Measurements from ENCODE around the gene GTF3C5. TPM values are rescaled to one million over a fixed set of nuclear protein-coding genes. Genes with fewer than 3 reads are reported as not detected.

The GTF3C5 gene
- total and polyA plus RNA-seq, 4 donors, result 17.8 to 91.6 (median 39.2) TPM

DNA sequence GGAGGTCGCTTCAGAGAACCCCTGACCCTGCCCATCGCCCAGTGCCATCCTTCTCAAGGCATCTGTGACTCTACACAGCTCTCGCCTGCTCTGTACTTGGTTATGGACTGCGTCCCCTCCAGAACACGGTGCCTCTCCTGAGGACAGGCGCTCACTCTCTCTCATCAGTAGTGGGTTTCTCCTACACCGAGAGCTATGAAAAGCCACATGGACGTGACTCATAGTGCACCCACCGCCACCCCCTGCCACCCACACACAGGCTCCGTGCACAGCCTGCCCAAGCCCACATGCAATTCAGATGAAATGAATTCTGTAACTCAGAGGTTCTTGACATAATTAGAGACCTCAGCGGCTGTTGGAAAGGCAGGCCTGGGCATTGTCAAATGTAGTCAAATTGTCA lies 13.9 kb downstream of the GTF3C5 start:
- peaks cover 0 to 14% of the 10 kb centered on the region in 2 donors for H3K36me3 ChIP-seq (ENCODE audit: control insufficient read depth in 1 of 2, insufficient read depth in 2 of 2, low read length in 1 of 2)
- no peak overlapping the region for H3K27ac ChIP-seq (ENCODE audit: low read depth in 1 of 2, low read length in 2 of 2)
- no peak for DNase-seq
- H3K27me3 ChIP-seq (ENCODE audit: control insufficient read depth in 1 of 2, insufficient read depth in 2 of 2, low read length in 1 of 2), result no peaks in the 10 kb centered on the region
- 87 to 88% methylated on average over 11 of the region's 11 CpGs for WGBS, 2 donors
- ATAC-seq (ENCODE audit: low FRiP score), result no peak
- H3K9me3 ChIP-seq (ENCODE audit: control insufficient read depth, low read length), result no peaks in the 10 kb centered on the region
- H3K4me3 ChIP-seq (ENCODE audit: low read length in 2 of 2), result no peak overlapping the region
- intact Hi-C loops (cut with DNase I), result loop anchor here in 1 of 2 donors (5.0 kb wide), 1 partner anchor 103 kb away; no protein-coding TSS in a partner anchor
- no peaks in the 10 kb centered on the region for H3K4me1 ChIP-seq (ENCODE audit: control insufficient read depth in 1 of 2, insufficient read depth in 2 of 2, low read length in 2 of 2)

DNA sequence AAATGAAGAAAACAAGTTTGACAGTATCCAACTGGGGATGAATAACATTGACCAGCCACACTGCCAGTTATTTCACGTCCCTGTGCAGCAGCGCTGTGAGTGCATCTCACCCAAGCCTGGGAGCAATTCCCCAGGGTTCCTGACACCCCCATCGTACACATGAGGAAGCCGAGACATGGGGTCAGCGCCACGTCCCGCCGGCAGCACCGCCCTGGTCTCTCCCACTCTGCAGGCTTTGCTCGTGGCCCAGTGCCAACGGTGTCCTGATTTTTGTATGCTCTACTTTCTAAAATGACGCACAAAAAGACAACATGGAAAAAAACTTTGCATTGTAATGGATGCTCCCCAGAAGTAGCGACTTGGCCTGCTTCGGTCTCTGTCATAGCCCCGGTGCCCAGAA lies 14.3 kb downstream of the GTF3C5 start:
- H3K36me3 ChIP-seq (ENCODE audit: control insufficient read depth in 1 of 2, insufficient read depth in 2 of 2, low read length in 1 of 2), result peaks cover 0 to 14% of the 10 kb centered on the region in 2 donors

DNA sequence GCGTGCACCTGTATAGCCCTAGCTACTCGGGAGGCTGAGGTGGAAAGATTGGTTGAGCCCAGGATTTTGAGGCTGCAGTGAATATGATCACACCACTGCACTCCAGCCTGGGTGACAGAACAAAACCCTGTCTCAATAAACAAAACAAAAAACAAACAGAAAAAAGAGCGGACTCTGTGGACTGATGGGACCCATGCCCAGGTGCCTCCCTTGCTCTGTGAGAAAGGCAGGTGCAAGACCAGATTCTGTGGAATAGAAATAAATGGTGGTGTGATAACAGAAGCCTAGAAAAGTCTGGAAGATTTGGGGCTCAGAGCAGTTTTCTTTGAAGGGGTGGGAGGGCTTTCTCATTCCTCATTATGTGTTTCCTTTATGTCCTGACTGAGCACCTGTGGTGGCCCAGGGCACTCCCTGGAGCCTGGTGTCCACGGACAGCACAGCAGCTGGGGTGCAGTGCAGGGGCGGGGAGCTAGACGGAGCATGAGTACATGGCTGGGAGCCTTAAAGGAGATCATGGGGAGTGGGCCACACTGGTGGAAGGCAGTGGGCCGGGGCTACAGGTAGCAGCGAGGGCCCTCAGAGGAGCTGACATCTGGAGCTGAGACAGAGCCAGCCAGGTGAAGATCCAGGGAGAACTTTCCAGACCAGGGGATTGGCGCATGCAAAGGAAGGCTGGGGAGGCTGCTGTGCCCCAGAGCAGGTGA lies 15.6 kb downstream of the GTF3C5 start:
- H3K9me3 ChIP-seq (ENCODE audit: control insufficient read depth, low read length), result no peaks in the 10 kb centered on the region
- H3K36me3 ChIP-seq (ENCODE audit: control insufficient read depth in 1 of 2, insufficient read depth in 2 of 2, low read length in 1 of 2), result peaks cover 0 to 15% of the 10 kb centered on the region in 2 donors
- H3K27ac ChIP-seq (ENCODE audit: low read depth in 1 of 2, low read length in 2 of 2), result no peak overlapping the region
- intact Hi-C loops (cut with DNase I), result no loop called here
- no peak overlapping the region for H3K4me3 ChIP-seq (ENCODE audit: low read length in 2 of 2)
- WGBS, 2 donors, result 92 to 94% methylated on average over 9 of the region's 9 CpGs
- ATAC-seq (ENCODE audit: low FRiP score) (no peak), DNase-seq (no peak)
- H3K4me1 ChIP-seq (ENCODE audit: control insufficient read depth in 1 of 2, insufficient read depth in 2 of 2, low read length in 2 of 2), result no peaks in the 10 kb centered on the region
- H3K27me3 ChIP-seq (ENCODE audit: control insufficient read depth in 1 of 2, insufficient read depth in 2 of 2, low read length in 1 of 2), result no peaks in the 10 kb centered on the region

More for the DNA sequence above, 14.3 kb downstream of the GTF3C5 start:
- Histone ChIP-seq H3K27ac (ENCODE audit: low read depth in 1 of 2, low read length in 2 of 2) (no peak overlapping the region), H3K4me3 (ENCODE audit: low read length in 2 of 2) (no peak overlapping the region), H3K27me3 (ENCODE audit: control insufficient read depth in 1 of 2, insufficient read depth in 2 of 2, low read length in 1 of 2) (no peaks in the 10 kb centered on the region), H3K9me3 (ENCODE audit: control insufficient read depth, low read length) (no peaks in the 10 kb centered on the region), H3K4me1 (ENCODE audit: control insufficient read depth in 1 of 2, insufficient read depth in 2 of 2, low read length in 2 of 2) (no peaks in the 10 kb centered on the region)
- WGBS, 2 donors, result 90 to 92% methylated on average over 15 of the region's 15 CpGs
- no peak for ATAC-seq (ENCODE audit: low FRiP score)
- no peak for DNase-seq
- intact Hi-C loops (cut with DNase I), result no loop called here

- Histone ChIP-seq H3K27me3 (ENCODE audit: control insufficient read depth in 1 of 2, insufficient read depth in 2 of 2, low read length in 1 of 2) (no peaks in the 10 kb centered on the region), H3K9me3 (ENCODE audit: control insufficient read depth, low read length) (no peaks in the 10 kb centered on the region), H3K36me3 (ENCODE audit: control insufficient read depth in 1 of 2, insufficient read depth in 2 of 2, low read length in 1 of 2) (peaks cover 0 to 15% of the 10 kb centered on the region in 2 donors), H3K4me3 (ENCODE audit: low read length in 2 of 2) (no peak overlapping the region), H3K27ac (ENCODE audit: low read depth in 1 of 2, low read length in 2 of 2) (no peak overlapping the region), H3K4me1 (ENCODE audit: control insufficient read depth in 1 of 2, insufficient read depth in 2 of 2, low read length in 2 of 2) (no peaks in the 10 kb centered on the region)
- ATAC-seq (ENCODE audit: low FRiP score) (no peak), DNase-seq (no peak)
- intact Hi-C loops (cut with DNase I), result no loop called here
- WGBS, 2 donors, result 93 to 94% methylated on average over 7 of the region's 7 CpGs
These were observed 16.1 kb downstream of the GTF3C5 start for GRCh38 chr9:133046900-133047295.

- intact Hi-C loops (cut with DNase I), result no loop called here
- Histone ChIP-seq H3K27me3 (ENCODE audit: control insufficient read depth in 1 of 2, insufficient read depth in 2 of 2, low read length in 1 of 2) (no peaks in the 10 kb centered on the region), H3K4me1 (ENCODE audit: control insufficient read depth in 1 of 2, insufficient read depth in 2 of 2, low read length in 2 of 2) (no peaks in the 10 kb centered on the region)
These were observed 17.8 kb downstream of the GTF3C5 start for GRCh38 chr9:133048595-133048994.

DNA sequence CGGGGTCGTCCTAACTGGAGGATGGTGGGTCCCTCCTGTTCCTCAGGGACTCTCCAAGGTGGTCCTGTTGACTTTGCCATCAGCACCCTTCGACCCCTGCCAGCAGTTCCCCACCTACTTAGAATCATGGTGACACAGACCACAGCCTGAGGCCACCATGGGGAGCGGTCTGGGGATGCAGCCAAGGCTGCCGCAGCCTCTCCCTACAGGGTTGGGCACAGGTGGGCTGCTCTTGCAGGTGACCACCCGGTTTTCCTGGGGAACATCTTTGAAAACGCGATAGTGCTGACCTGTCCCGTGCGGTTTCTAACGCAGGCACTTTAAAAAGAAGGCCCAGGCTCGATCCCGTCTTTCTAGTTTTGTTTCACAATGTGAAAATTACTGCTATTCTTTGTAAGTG lies 18.2 kb downstream of the GTF3C5 start:
- no peak for ATAC-seq (ENCODE audit: low FRiP score)
- WGBS, 2 donors, result 90 to 93% methylated on average over 13 of the region's 13 CpGs
- Histone ChIP-seq H3K4me3 (ENCODE audit: low read length in 2 of 2) (no peak overlapping the region), H3K36me3 (ENCODE audit: control insufficient read depth in 1 of 2, insufficient read depth in 2 of 2, low read length in 1 of 2) (peaks cover 0 to 7% of the 10 kb centered on the region in 2 donors), H3K4me1 (ENCODE audit: control insufficient read depth in 1 of 2, insufficient read depth in 2 of 2, low read length in 2 of 2) (no peaks in the 10 kb centered on the region), H3K9me3 (ENCODE audit: control insufficient read depth, low read length) (no peaks in the 10 kb centered on the region), H3K27ac (ENCODE audit: low read depth in 1 of 2, low read length in 2 of 2) (no peak overlapping the region), H3K27me3 (ENCODE audit: control insufficient read depth in 1 of 2, insufficient read depth in 2 of 2, low read length in 1 of 2) (no peaks in the 10 kb centered on the region)
- no peak for DNase-seq
- intact Hi-C loops (cut with DNase I), result no loop called here

More at GRCh38 chr9:133048595-133048994, 17.8 kb downstream of the GTF3C5 start:
- 69 to 74% methylated on average over 5 of the region's 5 CpGs for WGBS, 2 donors
- peaks cover 0 to 7% of the 10 kb centered on the region in 2 donors for H3K36me3 ChIP-seq (ENCODE audit: control insufficient read depth in 1 of 2, insufficient read depth in 2 of 2, low read length in 1 of 2)
- H3K27ac ChIP-seq (ENCODE audit: low read depth in 1 of 2, low read length in 2 of 2), result no peak overlapping the region
- H3K4me3 ChIP-seq (ENCODE audit: low read length in 2 of 2), result no peak overlapping the region
- ATAC-seq (ENCODE audit: low FRiP score), result no peak
- no peak for DNase-seq
- no peaks in the 10 kb centered on the region for H3K9me3 ChIP-seq (ENCODE audit: control insufficient read depth, low read length)

DNA sequence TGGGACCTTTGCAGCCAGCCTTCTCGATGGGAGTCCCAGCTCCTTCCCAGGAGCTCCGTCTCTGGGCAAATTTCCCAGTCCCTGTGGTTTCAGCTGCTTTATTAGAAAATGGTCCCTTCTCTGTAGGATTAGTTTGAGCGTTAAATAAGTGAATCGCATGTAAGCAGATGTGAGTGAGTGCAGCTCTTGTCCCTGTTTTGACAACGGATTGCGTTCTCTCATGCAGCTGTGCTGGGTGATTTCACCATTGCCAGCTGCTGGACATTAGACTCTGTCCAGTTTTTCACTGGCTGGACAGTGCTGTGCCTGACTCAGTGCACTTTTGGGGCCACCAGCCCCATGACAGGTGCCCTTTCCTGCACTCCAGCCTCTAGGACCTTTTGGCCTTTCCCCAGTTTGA lies 19.3 kb downstream of the GTF3C5 start:
- H3K36me3 ChIP-seq (ENCODE audit: control insufficient read depth in 1 of 2, insufficient read depth in 2 of 2, low read length in 1 of 2), result peaks cover 0 to 7% of the 10 kb centered on the region in 2 donors
- WGBS, 2 donors, result 86 to 88% methylated on average over 6 of the region's 6 CpGs
- no peak for ATAC-seq (ENCODE audit: low FRiP score)

DNA sequence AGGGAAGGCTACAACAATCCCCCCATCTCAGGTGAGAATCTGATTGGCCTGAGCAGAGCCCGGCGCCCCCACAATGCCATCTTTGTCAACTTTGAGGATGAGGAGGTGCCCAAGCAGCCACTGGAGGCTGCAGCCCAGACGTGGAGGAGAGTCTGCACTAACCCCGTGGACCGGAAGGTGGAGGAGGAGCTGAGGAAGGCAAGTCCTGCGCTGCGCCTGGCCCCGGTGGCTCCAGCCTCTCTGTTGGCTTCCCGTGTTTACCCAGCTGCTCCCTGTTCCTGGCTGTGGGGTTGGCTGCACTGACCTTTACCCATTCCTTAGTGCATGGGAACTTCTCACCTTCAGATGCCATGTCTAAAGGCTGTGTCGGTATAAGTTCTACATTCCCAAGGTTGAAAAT lies 20.0 kb downstream of the GTF3C5 start:
- H3K27ac ChIP-seq (ENCODE audit: low read depth in 1 of 2, low read length in 2 of 2), result no peak overlapping the region
- intact Hi-C loops (cut with DNase I), result no loop called here
- no peak overlapping the region for H3K4me3 ChIP-seq (ENCODE audit: low read length in 2 of 2)
- WGBS, 2 donors, result 83 to 86% methylated on average over 10 of the region's 10 CpGs
- no peaks in the 10 kb centered on the region for H3K4me1 ChIP-seq (ENCODE audit: control insufficient read depth in 1 of 2, insufficient read depth in 2 of 2, low read length in 2 of 2)
- peaks cover 0 to 7% of the 10 kb centered on the region in 2 donors for H3K36me3 ChIP-seq (ENCODE audit: control insufficient read depth in 1 of 2, insufficient read depth in 2 of 2, low read length in 1 of 2)
- no peak for ATAC-seq (ENCODE audit: low FRiP score)
- DNase-seq, result no peak
- H3K9me3 ChIP-seq (ENCODE audit: control insufficient read depth, low read length), result no peaks in the 10 kb centered on the region
- H3K27me3 ChIP-seq (ENCODE audit: control insufficient read depth in 1 of 2, insufficient read depth in 2 of 2, low read length in 1 of 2), result no peaks in the 10 kb centered on the region

More for the DNA sequence above, 19.3 kb downstream of the GTF3C5 start:
- no peak for DNase-seq
- H3K27ac ChIP-seq (ENCODE audit: low read depth in 1 of 2, low read length in 2 of 2), result no peak overlapping the region
- intact Hi-C loops (cut with DNase I), result no loop called here
- no peaks in the 10 kb centered on the region for H3K4me1 ChIP-seq (ENCODE audit: control insufficient read depth in 1 of 2, insufficient read depth in 2 of 2, low read length in 2 of 2)
- no peaks in the 10 kb centered on the region for H3K9me3 ChIP-seq (ENCODE audit: control insufficient read depth, low read length)
- no peaks in the 10 kb centered on the region for H3K27me3 ChIP-seq (ENCODE audit: control insufficient read depth in 1 of 2, insufficient read depth in 2 of 2, low read length in 1 of 2)
- no peak overlapping the region for H3K4me3 ChIP-seq (ENCODE audit: low read length in 2 of 2)

- no peaks in the 10 kb centered on the region for H3K9me3 ChIP-seq (ENCODE audit: control insufficient read depth, low read length)
- no peaks in the 10 kb centered on the region for H3K4me1 ChIP-seq (ENCODE audit: control insufficient read depth in 1 of 2, insufficient read depth in 2 of 2, low read length in 2 of 2)
- H3K4me3 ChIP-seq (ENCODE audit: low read length in 2 of 2), result no peak overlapping the region
- ATAC-seq (ENCODE audit: low FRiP score), result peak; percentile 34
- no peak overlapping the region for H3K27ac ChIP-seq (ENCODE audit: low read depth in 1 of 2, low read length in 2 of 2)
- intact Hi-C loops (cut with DNase I), result no loop called here
- 93 to 95% methylated on average over 20 of the region's 20 CpGs for WGBS, 2 donors
- peak in 1 of 2 donors; percentile 57 for DNase-seq
- no peaks in the 10 kb centered on the region for H3K27me3 ChIP-seq (ENCODE audit: control insufficient read depth in 1 of 2, insufficient read depth in 2 of 2, low read length in 1 of 2)
- peaks cover 0 to 7% of the 10 kb centered on the region in 2 donors for H3K36me3 ChIP-seq (ENCODE audit: control insufficient read depth in 1 of 2, insufficient read depth in 2 of 2, low read length in 1 of 2)
These were observed 20.6 kb downstream of the GTF3C5 start for GRCh38 chr9:133051281-133051900.
